Measurements from ENCODE around the gene BBS1.
A peak's percentile ranks its signal among the peaks of the same experiment; 100 is the strongest.
"Not testable (repeated sequence)": the region's sequence is repeated elsewhere in the genome, so short reads cannot be mapped to it uniquely, and the experiment has no call there.

The BBS1 gene

DNA sequence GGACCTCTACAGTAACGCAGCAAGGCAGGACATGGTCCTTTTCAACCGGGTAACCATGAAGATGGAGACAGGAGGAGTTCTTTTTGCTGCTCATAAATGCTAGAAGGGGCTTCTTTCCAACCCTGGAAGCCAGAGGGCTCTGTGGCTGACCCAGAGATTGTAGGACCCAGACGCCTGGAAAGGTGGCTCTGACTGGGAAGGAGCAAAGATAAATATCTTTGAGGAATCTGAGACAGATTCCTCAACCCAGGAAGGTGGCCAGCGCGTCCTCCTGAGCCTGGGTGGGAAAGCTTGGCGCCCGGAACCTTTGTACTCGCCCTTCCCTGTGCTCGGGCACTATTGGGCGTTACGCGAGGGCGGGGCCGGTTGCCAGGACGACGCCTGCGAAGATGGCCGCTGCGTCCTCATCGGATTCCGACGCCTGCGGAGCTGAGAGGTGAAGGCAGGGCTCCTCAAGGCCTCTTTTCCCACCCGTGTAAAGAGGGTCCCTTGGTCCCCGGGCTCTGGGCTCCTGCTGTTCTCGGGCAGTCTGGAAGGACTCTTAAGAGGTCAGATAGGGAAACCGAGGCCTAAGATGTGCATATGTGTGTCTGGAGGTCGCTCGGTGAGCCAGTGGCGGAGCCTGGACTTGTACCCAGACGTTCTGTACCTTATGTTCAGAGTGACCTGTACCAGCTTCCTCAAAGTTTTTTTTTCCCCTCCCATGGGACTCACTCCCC lies at the start of gene BBS1:
BBS1 (plus strand) TSS at position 365 of the 719 bp plus-strand sequence; CDS start at position 390, 25 bp downstream.
- DNase-seq, result peak; percentile 93

DNA sequence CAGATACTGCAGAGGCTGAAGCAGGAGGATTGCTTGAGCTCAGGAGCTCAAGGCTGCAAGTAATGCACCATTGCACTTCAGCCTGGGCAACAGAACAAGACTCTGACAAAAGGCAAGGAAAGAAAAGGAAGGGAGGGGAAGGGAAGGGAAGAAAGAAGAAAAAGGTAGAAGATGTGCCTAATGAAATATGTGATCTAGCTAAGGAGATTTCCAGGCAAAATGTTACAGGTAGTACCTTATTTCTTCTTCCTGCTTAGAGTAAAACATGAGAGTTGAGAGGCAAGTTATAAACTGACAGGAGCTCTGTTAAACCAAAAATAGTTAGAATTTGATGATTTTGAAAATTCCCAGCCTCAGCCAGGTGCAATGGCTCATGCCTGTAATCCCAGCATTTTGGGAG lies 48.4 kb upstream of the BBS1 start:
- no peak for DNase-seq

DNA sequence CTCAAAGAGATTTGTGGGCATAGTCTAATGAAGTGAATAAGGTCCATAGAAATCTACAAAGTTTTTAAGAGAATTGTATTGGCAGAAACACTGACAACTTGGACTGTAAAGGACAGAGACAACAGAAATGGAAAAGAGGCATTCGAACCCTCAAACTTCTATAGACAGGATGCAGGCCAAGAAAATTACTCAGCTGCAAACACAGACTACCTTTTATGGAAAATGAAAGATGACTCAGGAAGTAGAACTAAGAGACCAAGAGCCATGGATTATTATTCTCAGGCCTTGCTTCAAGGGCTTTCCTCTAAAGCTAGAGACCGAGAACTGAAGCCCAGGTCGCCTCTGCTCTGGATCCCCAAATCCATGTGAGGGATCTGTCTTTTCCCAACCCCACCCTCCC lies 47.5 kb upstream of the BBS1 start:
- no peak for DNase-seq

DNA sequence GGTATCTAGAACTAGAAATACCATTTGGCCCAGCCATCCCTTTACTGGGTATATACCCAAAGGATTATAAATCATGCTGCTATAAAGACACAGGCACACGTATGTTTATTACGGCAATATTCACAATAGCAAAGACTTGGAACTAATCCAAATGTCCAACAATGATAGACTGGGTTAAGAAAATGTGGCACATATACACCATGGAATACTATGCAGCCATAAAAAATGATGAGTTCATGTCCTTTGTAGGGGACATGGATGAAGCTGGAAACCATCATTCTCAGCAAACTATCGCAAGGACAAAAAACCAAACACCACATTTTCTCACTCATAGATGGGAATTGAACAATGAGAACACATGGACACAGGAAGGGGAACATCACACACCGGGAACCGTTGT lies 46.3 kb upstream of the BBS1 start:
- DNase-seq, result not testable (repeated sequence)

DNA sequence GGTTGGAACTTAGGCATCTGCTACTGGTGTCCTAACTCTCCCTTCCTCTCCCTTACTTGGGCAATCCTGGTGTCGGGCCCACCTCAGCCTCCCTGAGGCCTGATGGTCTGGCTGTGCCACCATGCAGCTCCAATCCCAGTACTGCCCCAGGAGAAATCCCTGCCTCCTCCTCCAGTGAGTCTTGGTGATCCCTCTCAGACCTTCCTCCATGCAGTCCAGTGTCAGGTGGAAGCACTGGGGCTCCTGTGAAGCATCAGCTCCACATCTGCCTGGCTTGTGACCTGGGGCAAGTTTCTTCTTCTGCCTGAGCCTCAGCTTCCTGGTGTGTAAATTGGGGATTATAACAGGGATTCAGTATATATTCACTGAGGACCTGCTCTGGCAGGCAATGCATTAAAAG lies 45.5 kb upstream of the BBS1 start:
- no peak for DNase-seq

DNA sequence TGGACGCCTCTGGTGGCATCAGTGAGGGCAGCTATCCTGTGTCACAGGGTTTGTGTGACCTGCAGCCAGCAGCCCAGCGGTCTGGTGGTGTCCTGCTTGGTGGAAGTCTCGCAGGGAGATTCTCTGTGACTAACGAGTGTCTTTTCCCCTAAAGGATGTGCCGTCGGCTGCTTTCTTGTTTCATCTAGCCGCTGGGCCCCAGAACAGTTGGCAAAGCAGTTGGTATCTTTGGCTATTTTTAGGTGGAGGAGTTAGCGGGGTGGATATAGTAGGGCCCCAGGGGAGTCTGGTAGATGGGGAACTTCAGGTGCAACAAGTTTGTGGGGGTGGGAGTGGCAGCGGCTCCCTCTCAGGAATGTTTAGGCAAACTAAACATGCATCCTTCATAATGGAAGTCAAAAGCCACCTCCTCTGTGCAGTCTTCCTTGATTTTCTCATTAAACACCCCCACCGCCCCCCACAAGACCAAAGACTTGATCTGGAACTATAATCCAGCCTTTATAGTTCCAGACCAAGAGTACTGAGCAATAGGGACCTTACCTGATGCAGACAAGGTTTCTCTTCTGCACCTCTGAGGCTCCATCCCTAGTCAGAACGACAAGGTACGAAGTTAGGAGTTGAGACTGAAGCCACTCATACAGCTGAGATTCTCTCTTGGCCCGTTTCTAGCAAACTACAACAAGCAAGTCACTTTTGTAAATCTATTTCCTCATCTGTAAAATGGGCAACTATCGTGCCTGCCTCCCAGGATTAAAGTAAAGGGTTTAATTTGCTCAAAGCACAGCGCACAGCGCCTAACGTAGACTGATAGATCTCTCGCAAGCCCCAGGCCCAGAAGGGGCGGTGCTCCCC lies 44.8 kb upstream of the BBS1 start:
- no peak for DNase-seq

DNA sequence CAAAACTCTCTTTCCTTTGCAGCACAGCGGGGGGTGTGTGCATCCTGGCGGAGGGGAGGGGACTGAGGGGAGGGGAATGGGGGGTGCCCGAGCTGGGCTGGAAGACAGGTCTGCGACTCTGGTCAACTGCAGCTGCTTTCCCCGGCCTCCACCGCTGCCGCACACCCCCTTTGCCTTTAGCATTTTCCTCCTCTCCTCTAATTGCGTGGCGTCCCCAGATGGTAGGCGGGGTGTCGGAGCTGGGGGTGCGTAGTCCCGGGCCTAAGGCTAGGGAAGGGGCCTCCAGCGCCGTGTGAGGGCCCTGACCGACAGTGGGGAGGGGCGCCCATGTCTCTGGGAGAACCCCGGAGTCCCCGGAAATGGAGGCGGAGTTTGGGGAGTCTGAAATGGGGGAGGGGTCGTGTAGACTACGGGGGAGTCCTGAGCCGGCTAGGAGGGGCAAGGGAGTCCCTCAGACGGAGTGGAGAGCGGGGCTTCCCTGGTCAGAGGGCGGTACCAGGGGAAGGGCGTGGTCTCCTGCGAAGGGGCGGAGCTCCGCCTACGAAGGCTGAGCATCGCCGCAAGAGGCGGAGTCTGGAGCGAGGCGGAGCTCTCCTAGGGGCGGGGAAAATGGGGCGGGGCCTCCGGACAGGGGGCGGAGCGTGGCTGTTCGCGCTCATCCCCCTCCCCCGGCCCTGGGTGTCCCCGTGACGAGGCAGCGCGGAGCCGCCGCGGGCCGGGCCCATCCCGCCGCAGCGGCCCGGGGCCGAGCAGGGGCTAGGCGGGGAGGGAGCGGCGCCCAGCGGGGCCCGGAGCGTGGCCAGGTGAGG lies 44.0 kb upstream of the BBS1 start, which contains the start of gene PELI3:
PELI3 (plus strand) TSS at position 681 of the 809 bp plus-strand sequence. CDS start 1,224 bp downstream, outside the sequence.
- DNase-seq, result peak; percentile 98

DNA sequence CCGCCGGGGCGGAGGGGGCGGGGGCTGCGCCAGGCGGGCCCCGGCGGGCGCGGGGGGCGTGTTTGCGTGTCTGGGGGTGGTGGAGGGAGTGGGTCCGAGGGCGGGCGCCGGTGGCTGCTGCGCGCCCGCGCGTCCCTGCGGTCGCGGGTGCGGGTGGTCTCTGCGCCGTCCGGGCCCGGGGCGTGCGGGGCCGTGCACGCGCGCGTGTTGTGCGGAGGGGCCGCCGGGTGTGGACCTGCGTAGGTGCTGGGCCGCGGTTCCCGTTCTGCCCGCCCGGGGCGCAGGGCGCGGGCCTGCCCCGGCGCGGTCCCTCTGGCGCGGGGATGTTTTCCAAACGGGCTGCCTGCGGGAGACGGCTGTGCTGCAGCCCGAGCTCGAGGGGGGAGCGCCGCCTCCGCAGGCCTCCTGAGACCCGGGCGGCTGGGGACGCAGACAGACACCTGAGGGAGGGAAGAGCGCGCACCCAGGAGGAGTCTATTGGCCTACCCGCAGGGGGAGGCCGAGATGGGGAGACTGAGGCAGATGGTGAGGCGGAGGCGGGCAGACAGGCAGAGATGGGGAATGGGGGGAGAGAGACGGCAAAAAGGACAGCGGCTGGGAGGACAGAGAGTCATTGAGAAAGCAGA lies 43.3 kb upstream of the BBS1 start:
- peak; percentile 76 for DNase-seq

DNA sequence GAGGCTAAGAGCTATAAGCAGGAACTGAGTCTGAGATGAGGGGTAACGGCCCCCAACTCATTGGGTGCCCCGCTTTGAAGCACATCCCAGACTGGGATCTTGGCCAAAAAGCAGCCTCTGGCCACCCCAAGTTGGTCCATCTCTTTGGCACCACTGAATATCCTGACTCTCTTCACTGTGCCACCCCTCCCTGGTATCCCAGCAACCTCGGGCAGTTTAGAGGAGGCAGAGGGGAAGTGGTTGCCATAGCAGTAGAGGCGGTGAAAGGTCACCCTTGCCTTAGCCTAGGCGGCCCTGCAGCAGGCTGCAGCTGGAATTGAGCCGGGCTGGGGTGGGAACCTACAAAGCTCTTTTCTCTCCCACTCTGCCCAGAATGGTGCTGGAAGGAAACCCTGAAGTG lies 42.7 kb upstream of the BBS1 start:
- no peak for DNase-seq

DNA sequence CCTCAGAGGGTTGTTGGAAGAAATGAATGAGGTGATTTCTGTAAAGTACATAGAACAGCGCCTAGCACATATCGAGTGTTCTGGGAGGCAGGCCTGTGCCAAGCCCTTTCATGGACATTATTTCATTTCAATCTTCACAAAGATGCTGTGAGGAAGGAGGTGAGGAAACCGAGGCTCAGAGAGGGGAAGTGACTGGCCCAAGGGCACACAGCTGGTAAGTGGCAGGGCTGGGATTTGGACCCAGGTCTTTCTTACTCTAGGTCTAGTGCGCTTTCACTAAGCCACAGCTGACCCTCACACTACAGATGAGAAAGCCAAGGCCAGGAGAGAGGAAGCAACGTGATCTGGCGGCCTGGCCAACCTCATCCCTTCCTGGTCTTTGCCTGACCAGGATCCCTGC lies 41.7 kb upstream of the BBS1 start:
- DNase-seq, result no peak

DNA sequence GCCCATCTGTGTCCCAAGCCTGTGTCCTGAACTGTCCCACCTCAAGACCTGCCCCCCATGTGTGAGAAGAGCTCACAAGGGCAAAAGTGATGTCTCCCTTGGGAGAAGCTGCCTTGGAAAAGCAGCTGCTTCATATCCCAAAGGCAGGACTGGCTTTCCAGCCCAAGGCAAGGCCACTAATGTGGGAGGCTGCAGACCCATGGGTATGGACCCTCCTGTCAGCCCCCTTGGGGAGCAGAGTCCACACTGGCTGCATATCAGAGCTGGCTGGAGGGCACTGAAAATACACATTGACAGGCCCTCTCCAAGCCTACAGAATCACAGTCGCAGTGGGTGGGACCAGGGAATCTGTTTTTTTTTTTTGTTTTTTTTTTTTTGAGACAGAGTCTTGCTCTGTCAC lies 41.0 kb upstream of the BBS1 start:
- DNase-seq, result no peak

DNA sequence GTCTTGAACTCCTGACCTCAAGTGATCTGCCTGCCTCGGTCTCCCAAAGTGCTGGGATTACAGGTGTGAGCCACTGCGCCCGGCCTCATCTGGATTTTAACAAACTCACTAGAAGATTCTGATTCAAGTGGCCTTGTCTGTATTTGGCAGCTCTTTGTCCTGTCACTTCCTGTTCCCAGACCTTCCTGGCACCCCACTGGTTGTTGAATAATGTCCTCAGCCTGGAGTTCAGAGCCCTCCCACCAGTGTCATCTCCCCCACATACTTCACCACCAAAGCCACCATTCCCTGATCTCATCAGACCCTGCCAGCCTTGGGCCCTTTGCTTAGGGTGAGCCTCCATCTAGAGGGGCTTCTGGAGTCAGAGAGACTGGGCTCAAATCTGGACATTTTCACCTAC lies 40.4 kb upstream of the BBS1 start:
- DNase-seq, result no peak

DNA sequence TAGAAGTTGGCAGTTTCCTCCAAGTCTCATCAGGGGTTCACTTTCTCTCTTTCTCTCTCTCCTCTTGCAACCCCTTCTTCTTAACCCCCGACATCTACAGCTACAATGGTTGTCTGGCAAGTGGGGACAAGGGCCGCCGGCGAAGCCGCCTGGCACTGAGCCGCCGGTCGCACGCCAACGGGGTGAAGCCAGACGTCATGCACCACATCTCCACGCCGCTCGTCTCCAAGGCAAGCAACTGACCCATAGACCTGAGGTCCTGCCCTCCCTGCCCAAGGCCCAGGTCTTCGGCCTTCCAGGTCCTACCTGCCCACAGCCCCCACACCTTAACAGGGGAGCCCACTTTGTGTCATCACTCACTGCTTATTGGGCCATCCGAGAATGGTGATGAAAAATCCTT lies 39.3 kb upstream of the BBS1 start:
- no peak for DNase-seq

DNA sequence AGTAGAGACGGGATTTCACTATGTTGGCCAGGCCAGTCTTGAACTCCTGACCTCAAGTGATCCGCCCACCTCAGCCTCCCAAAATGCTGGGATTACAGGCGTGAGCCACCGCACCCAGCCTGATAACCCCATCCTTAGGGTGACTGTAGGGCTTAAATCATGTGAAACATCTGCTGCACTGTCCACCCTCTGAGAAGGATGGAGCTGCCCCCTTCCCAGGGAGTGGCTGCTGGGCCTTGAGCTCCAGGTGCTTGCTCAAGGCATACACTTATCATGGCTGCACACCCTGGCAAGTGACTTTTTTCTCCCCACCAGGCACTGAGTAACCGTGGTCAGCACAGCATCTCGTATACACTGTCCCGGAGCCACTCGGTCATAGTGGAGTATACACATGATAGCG lies 38.4 kb upstream of the BBS1 start:
- DNase-seq, result no peak

DNA sequence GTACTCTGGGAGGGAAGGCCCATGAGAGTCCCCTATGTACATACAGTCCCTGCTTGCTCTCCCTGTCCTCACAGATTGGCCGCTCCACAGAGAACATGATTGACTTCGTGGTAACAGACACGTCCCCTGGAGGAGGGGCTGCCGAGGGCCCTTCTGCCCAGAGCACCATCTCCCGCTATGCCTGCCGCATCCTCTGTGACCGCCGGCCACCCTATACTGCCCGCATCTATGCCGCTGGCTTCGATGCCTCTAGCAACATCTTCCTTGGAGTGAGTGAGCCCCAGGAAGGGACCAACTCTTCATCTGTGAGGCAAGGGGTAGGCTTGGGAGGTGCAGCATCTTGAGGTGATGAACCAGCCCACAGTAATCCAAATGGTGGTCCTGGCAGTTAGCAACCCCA lies 37.3 kb upstream of the BBS1 start:
- DNase-seq, result no peak

DNA sequence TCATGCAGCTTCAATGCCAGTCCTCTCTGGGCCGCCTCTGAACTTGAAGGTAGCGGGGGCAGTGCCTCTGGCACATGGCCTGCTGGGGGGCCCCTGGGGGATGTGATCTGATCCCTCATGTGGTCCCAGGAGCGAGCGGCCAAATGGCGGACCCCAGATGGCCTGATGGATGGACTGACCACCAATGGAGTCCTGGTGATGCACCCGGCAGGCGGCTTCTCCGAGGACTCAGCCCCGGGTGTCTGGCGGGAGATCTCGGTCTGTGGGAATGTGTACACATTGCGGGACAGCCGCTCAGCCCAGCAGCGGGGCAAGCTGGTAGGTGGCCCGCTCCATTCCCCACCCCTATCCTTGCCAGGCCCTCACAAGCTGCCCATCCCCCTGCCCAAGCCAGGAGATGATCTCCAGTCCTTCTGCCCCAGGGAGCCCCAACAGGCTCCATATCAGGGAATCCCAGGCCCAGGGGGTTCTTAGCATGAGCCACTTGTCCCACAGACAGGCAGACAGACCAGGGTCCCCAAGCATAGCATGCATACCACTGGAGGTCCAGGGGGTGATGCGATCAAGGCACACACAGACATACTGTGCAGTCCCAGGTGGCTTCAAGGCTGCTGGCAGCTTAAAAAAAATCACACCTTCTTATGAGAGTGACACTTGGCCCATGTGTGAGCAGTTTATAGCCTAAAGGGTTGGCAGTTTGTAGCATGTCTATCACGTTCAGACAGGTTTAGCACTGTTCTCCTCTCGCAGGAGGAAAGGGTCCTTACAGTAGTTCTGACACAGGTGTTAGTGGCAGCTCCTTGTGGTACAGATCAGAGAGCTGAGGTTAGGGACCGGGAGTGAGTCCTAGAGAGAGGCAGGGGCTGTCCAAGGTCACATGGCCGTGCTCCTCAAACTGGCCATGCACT lies 36.6 kb upstream of the BBS1 start:
- no peak for DNase-seq

DNA sequence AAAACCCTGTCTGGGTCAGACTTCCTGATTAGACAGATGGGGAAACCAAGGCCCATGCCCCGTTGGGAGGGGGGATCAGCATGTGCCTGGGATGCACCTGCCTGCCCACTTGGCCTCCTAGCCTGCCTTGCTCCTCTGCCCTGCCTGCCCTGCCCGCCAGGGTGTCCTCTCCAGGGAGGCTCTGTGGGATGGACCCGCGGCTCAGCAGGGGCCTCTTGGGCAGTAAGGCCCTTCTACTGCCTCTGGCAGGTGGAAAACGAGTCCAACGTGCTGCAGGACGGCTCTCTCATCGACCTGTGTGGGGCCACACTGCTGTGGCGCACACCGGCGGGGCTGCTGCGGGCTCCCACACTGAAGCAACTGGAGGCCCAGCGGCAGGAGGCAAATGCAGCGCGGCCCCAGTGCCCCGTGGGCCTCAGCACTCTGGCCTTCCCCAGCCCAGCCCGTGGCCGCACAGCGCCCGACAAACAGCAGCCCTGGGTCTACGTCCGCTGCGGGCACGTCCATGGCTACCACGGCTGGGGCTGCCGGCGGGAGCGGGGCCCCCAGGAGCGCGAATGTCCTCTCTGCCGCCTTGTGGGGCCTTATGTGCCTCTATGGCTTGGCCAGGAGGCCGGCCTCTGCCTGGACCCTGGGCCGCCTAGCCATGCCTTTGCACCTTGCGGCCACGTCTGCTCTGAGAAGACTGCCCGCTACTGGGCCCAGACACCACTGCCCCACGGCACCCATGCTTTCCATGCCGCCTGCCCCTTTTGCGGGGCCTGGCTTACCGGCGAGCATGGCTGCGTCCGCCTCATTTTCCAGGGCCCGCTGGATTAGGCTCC lies 34.9 kb upstream of the BBS1 start:
- DNase-seq, result no peak

DNA sequence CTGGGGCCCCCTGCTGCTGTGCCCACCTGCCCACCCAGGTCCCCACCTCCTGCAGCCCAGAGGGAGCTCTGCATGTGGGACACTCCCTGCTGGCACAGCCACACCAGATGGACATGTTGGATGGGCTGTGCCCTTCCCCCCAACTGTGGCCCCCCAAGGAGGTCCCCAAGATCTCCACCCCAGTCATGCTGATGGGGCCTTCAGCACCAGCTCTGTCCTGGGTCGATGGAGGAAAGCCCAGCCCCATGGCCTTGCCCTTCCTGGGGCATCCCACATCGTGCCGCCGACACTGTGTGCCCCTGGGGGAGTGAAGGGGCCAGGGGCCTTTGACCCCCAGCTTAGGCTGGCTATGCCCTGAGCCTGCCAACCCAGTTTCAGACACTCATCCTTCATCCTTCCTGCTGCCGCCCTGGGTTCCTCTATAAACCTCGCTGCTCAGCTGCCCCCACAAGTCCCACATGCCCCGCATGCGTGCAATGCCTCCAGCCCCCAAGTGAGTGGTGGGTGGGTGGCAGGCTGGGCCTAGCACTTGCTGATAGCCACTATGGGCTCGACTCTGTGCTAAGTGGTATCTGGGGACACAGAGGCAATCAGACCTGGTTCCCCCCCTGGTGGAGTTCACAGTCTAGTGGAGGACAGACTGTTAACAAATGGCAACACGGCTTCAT lies 34.1 kb upstream of the BBS1 start:
- DNase-seq, result no peak

DNA sequence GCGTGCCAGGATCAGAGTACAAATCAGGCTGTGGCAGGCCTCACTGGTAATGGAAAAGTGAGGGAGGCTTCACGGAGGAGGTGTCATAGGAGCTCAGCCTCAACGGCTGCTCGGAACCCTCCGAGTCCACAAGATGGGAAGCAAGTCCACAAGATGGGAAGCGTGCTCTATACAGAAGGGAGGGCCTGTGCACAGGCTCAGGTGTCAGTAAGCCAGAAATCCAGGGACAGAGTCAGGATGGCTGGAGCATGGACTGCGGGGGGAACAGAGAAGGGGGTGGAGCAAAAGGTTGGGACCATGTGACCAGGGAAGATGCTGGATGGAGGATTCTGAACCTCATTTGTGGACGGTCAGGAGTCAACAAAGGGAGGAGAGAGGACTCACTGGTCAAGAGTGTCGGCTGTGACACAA lies 33.6 kb upstream of the BBS1 start:
- DNase-seq, result no peak

All from activated CD8-positive, alpha-beta memory T cell treated with anti-CD3 and anti-CD28 coated beads, Interleukin-2, amount 50 U/mL, for 48 hours (primary cell).